Loucy (cell line): ENCODE measurements around the gene FTL.

Source experiments
- CTCF ChIP-seq: fragments of 200-600 bp; sonication (generic); conservative IDR thresholded peaks from 2 replicates; pipeline ENCODE4 v1.5.1; 2014; ENCODE audit warnings: mild to moderate bottlenecking, antibody characterized with exemption, low read length
- EZH2phosphoT487 ChIP-seq: fragments of 200-600 bp; IDR thresholded peaks from 2 replicates; pipeline ENCODE4 v1.6.1; 2018; ENCODE audit warnings: antibody characterized with exemption, mild to moderate bottlenecking, moderate library complexity, borderline replicate concordance

- no peak for TF ChIP-seq CTCF
- TF ChIP-seq EZH2phosphoT487 = no peak
Observed at GRCh38 chr19:49009828-49010227, 44.7 kb downstream of the FTL start.
